Neural cell (in vitro differentiated cells): ENCODE measurements around the gene DNM3. TPM values are rescaled to one million over a fixed set of nuclear protein-coding genes. Genes with fewer than 3 reads are reported as not detected.

Experiments used
- H2AFZ ChIP-seq: fragments of 200-600, 300-800 bp; sonication (generic), shearing (Covaris generic); 2 replicates; pipeline ENCODE4 v1.6.0; 2014; ENCODE audit warnings: low read depth, mild to moderate bottlenecking, antibody characterized with exemption, low read length, moderate library complexity
- H3F3A ChIP-seq: fragments of 200-600 bp; shearing (Covaris generic); 2 replicates; pipeline ENCODE4 v1.6.1; 2016; ENCODE audit warnings: mild to moderate bottlenecking, moderate library complexity, mixed read lengths, antibody characterized with exemption, low read length; ENCODE audit not compliant: insufficient read depth, poor library complexity, severe bottlenecking
- H3K27ac ChIP-seq: fragments of 200-600, 300-800 bp; sonication (generic), shearing (Covaris generic); 2 replicates; pipeline ENCODE4 v1.5.1; 2014; ENCODE audit warnings: mild to moderate bottlenecking, low read length, moderate library complexity
- H3K27me3 ChIP-seq: fragments of 300-800, 200-600 bp; sonication (generic), shearing (Covaris generic); 2 replicates; pipeline ENCODE4 v1.6.0; 2014; ENCODE audit warnings: mild to moderate bottlenecking, low read depth, low read length, moderate library complexity; ENCODE audit not compliant: insufficient read depth
- H3K36me3 ChIP-seq: fragments of 300-800, 200-600 bp; sonication (generic), shearing (Covaris generic); 2 replicates; pipeline ENCODE4 v1.5.1; 2014; ENCODE audit warnings: mild to moderate bottlenecking, antibody characterized with exemption, low read length, moderate library complexity; ENCODE audit not compliant: insufficient read depth
- H3K4me2 ChIP-seq: fragments of 300-800, 200-600 bp; sonication (generic), shearing (Covaris generic); 2 replicates; pipeline ENCODE4 v1.6.0; 2014; ENCODE audit warnings: mild to moderate bottlenecking, low read length
- H3K4me3 ChIP-seq: fragments of 300-800, 200-600 bp; sonication (generic), shearing (Covaris generic); 2 replicates; pipeline ENCODE4 v1.5.1; 2014; ENCODE audit warnings: mild to moderate bottlenecking, low read length, moderate library complexity
- H3K79me2 ChIP-seq: fragments of 200-600 bp; shearing (Covaris generic); replicated peaks from 2 replicates; pipeline ENCODE4 v1.6.0; 2014; ENCODE audit warnings: mild to moderate bottlenecking, low read length, moderate library complexity; ENCODE audit not compliant: insufficient read depth
- H3K9ac ChIP-seq: fragments of 300-800, 200-600 bp; sonication (generic), shearing (Covaris generic); 2 replicates; pipeline ENCODE4 v1.6.1; 2016; ENCODE audit warnings: mild to moderate bottlenecking, low read length, mixed read lengths
- H3K9me2 ChIP-seq: fragments of 200-600 bp; shearing (Covaris generic); 2 replicates; pipeline ENCODE4 v1.6.1; 2016; ENCODE audit warnings: mild to moderate bottlenecking, low read length, mixed read lengths; ENCODE audit not compliant: insufficient read depth
- H3K9me3 ChIP-seq: fragments of 200-600, 300-800 bp; sonication (generic), shearing (Covaris generic); 2 replicates; pipeline ENCODE4 v1.6.1; 2016; ENCODE audit warnings: mild to moderate bottlenecking, mixed run types, low read length, moderate library complexity, mixed read lengths
- H4K20me1 ChIP-seq: fragments of 200-600 bp; shearing (Covaris generic); 2 replicates; pipeline ENCODE4 v1.6.1; 2016; ENCODE audit warnings: mild to moderate bottlenecking, mixed run types; ENCODE audit not compliant: insufficient read depth
- CTCF ChIP-seq: fragments of 450-650 bp; IDR thresholded peaks from 2 replicates; pipeline ENCODE4 v1.5.1; 2014; ENCODE audit warnings: antibody characterized with exemption, mild to moderate bottlenecking, moderate library complexity; ENCODE audit not compliant: poor library complexity, severe bottlenecking
- EP300 ChIP-seq: fragments of 450-650 bp; conservative IDR thresholded peaks from 2 replicates; pipeline ENCODE4 v1.6.1; 2014; ENCODE audit warnings: antibody characterized with exemption, mild to moderate bottlenecking, moderate library complexity; ENCODE audit not compliant: poor library complexity, severe bottlenecking
- EZH2 ChIP-seq: fragments of 200-600, 300-800 bp; shearing (Covaris generic), sonication (generic); IDR thresholded peaks from 2 replicates; pipeline ENCODE4 v1.6.1; 2014; ENCODE audit warnings: antibody characterized with exemption, low read length, borderline replicate concordance, mild to moderate bottlenecking; ENCODE audit not compliant: insufficient read depth, poor library complexity, severe bottlenecking
- MXI1 ChIP-seq: fragments of 450-650 bp; conservative IDR thresholded peaks from 2 replicates; pipeline ENCODE4 v1.6.1; 2014; ENCODE audit warnings: antibody characterized with exemption, mild to moderate bottlenecking; ENCODE audit not compliant: poor library complexity, severe bottlenecking
- POLR2AphosphoS5 ChIP-seq: IDR thresholded peaks from 2 replicates; pipeline ENCODE4 v1.6.1; 2012
- RAD21 ChIP-seq: fragments of 450-650 bp; conservative IDR thresholded peaks from 2 replicates; pipeline ENCODE4 v1.6.1; 2014; ENCODE audit warnings: antibody characterized with exemption, mild to moderate bottlenecking, moderate library complexity
- REST ChIP-seq: IDR thresholded peaks from 2 replicates; pipeline ENCODE4 v1.6.1; 2012; ENCODE audit warnings: borderline replicate concordance
- SMC3 ChIP-seq: fragments of 450-650 bp; conservative IDR thresholded peaks from 2 replicates; pipeline ENCODE4 v1.6.1; 2014; ENCODE audit warnings: antibody characterized with exemption, mild to moderate bottlenecking, moderate library complexity; ENCODE audit not compliant: poor library complexity
- TAF1 ChIP-seq: IDR thresholded peaks from 2 replicates; pipeline ENCODE4 v1.6.1; 2012; ENCODE audit warnings: low read depth
- polyA plus RNA-seq: library from polyadenylated mRNA; depleted of rRNA; stranded (reverse); fragments of >200 nt; gene quantifications from 2 replicates; pipeline ENCODE4 v1.2.3, GENCODE V29; 2014

The DNM3 gene
- polyA plus RNA-seq, 1 donor from 2014 or later, result 37.1 TPM

GRCh38 chr1:171798311-171798710 is 43.0 kb upstream of the DNM3 start:
- H3K4me2 ChIP-seq, result no peak overlapping the region
- H3K9me3 ChIP-seq, result no peaks in the 10 kb centered on the region
- no peaks in the 10 kb centered on the region for H3K79me2 ChIP-seq
- no peak overlapping the region for H3K27ac ChIP-seq
- TF ChIP-seq MXI1 (no peak), EZH2 (no peak), CTCF (no peak), REST (no peak), RAD21 (no peak), SMC3 (no peak), POLR2AphosphoS5 (no peak), EP300 (no peak), TAF1 (no peak)
- no peak overlapping the region for H3K9ac ChIP-seq
- no peaks in the 10 kb centered on the region for H3F3A ChIP-seq
- H3K27me3 ChIP-seq, result no peaks in the 10 kb centered on the region
- no peaks in the 10 kb centered on the region for H4K20me1 ChIP-seq
- H3K36me3 ChIP-seq, result no peaks in the 10 kb centered on the region
- no peak overlapping the region for H3K4me3 ChIP-seq
- no peaks in the 10 kb centered on the region for H3K9me2 ChIP-seq
- H2AFZ ChIP-seq, result no peak overlapping the region

GRCh38 chr1:171798765-171799164 is 42.5 kb upstream of the DNM3 start:
- Histone ChIP-seq H2AFZ (no peak overlapping the region), H3K9me2 (no peaks in the 10 kb centered on the region), H3K4me2 (no peak overlapping the region), H3K36me3 (no peaks in the 10 kb centered on the region), H3K27me3 (no peaks in the 10 kb centered on the region), H3K27ac (no peak overlapping the region), H3K9ac (no peak overlapping the region), H3K79me2 (no peaks in the 10 kb centered on the region), H3K4me3 (no peak overlapping the region), H3F3A (no peaks in the 10 kb centered on the region), H3K9me3 (no peaks in the 10 kb centered on the region), H4K20me1 (no peaks in the 10 kb centered on the region)
- TF ChIP-seq EP300 (no peak), SMC3 (no peak), CTCF (no peak), POLR2AphosphoS5 (no peak), MXI1 (no peak), RAD21 (no peak)
